GM12878 (cell line): ENCODE results near the gene DNAH11. TPM values are rescaled to one million over a fixed set of nuclear protein-coding genes. Genes with fewer than 3 reads are reported as not detected.
A peak's percentile ranks its signal among the peaks of the same experiment; 100 is the strongest.

Source experiments
- ATF7 ChIP-seq: fragments of 450-650 bp; IDR thresholded peaks from 2 replicates; pipeline ENCODE4 v1.6.1; 2016; ENCODE audit warnings: low read depth, mild to moderate bottlenecking
- BCLAF1 ChIP-seq: fragments of 450-650 bp; IDR thresholded peaks from 2 replicates; pipeline ENCODE4 v1.6.1; 2017; ENCODE audit warnings: antibody characterized with exemption, mild to moderate bottlenecking, moderate library complexity
- ESRRA ChIP-seq: IDR thresholded peaks from 2 replicates; pipeline ENCODE4 v1.6.1; 2012; ENCODE audit warnings: mild to moderate bottlenecking, low read length, improper control_type of control experiment
- FOXK2 ChIP-seq: fragments of 450-650 bp; IDR thresholded peaks from 2 replicates; pipeline ENCODE4 v1.6.1; 2017; ENCODE audit warnings: mild to moderate bottlenecking, moderate library complexity
- IKZF1 ChIP-seq: fragments of 450-650 bp; conservative IDR thresholded peaks from 2 replicates; pipeline ENCODE4 v1.6.1; 2017; ENCODE audit warnings: antibody characterized with exemption, mild to moderate bottlenecking
- IRF4 ChIP-seq: IDR thresholded peaks from 2 replicates; pipeline ENCODE4 v1.6.1; 2011; ENCODE audit warnings: low read depth, low read length
- JUND ChIP-seq: IDR thresholded peaks from 2 replicates; pipeline ENCODE4 v1.6.1; 2012; ENCODE audit warnings: low read depth, mild to moderate bottlenecking, low read length, improper control_type of control experiment, moderate library complexity
- MEF2A ChIP-seq: IDR thresholded peaks from 2 replicates; pipeline ENCODE4 v1.6.1; 2011; ENCODE audit warnings: low read depth, mild to moderate bottlenecking, low read length, moderate library complexity; ENCODE audit not compliant: insufficient read depth
- MTA3 ChIP-seq: IDR thresholded peaks from 2 replicates; pipeline ENCODE4 v1.6.1; 2012; ENCODE audit warnings: low read length, inconsistent platforms, borderline replicate concordance
- NBN ChIP-seq: fragments of 450-650 bp; IDR thresholded peaks from 2 replicates; pipeline ENCODE4 v1.6.1; 2016
- NFIC ChIP-seq: IDR thresholded peaks from 2 replicates; pipeline ENCODE4 v1.6.1; 2012; ENCODE audit warnings: low read depth, mild to moderate bottlenecking, inconsistent platforms, low read length, moderate library complexity
- NFYA ChIP-seq: IDR thresholded peaks from 2 replicates; pipeline ENCODE4 v1.6.1; 2011; ENCODE audit warnings: low read depth, mild to moderate bottlenecking, low read length, improper control_type of control experiment, borderline replicate concordance
- PAX5 ChIP-seq: IDR thresholded peaks from 2 replicates; pipeline ENCODE4 v1.6.1; 2011; ENCODE audit warnings: low read depth, low read length, borderline replicate concordance
- RB1 ChIP-seq: fragments of 450-650 bp; formaldehyde crosslinking; IDR thresholded peaks from 2 replicates; pipeline ENCODE4 v1.6.1; 2017; ENCODE audit warnings: mild to moderate bottlenecking, borderline replicate concordance
- SIX5 ChIP-seq: IDR thresholded peaks from 2 replicates; pipeline ENCODE4 v1.6.1; 2011; ENCODE audit warnings: mild to moderate bottlenecking, low read depth, low read length, moderate library complexity; ENCODE audit not compliant: severe bottlenecking
- SREBF1 ChIP-seq: IDR thresholded peaks from 2 replicates; pipeline ENCODE4 v1.6.1; 2012; ENCODE audit warnings: mild to moderate bottlenecking, low read length
- USF2 ChIP-seq: IDR thresholded peaks from 2 replicates; pipeline ENCODE4 v1.6.1; 2011; ENCODE audit warnings: low read depth, low read length, improper control_type of control experiment, borderline replicate concordance
- ZBTB33 ChIP-seq: fragments of 450-650 bp; IDR thresholded peaks from 2 replicates; pipeline ENCODE4 v1.6.1; 2017; ENCODE audit warnings: mild to moderate bottlenecking
- ZNF207 ChIP-seq: fragments of 450-650 bp; IDR thresholded peaks from 2 replicates; pipeline ENCODE4 v1.6.1; 2014; ENCODE audit warnings: antibody characterized with exemption, mild to moderate bottlenecking, borderline replicate concordance
- ZNF217 ChIP-seq: fragments of 450-650 bp; IDR thresholded peaks from 2 replicates; pipeline ENCODE4 v1.6.1; 2017; ENCODE audit warnings: antibody characterized with exemption, mild to moderate bottlenecking
- ZNF274 ChIP-seq: IDR thresholded peaks from one replicate; pipeline ENCODE4 v1.8.0; 2011; ENCODE audit not compliant: insufficient read length, insufficient read depth
- polyA plus RNA-seq, 11 experiments: library from polyadenylated mRNA; depleted of rRNA in 4 of 11; unstranded in 6 of 11; stranded (reverse) in 5 of 11; fragments of >200 nt; fragmentation: Nextera tagmentation in 4 of 11; fragmentation: Illumina TruSeq in 1 of 11; extraction: Ambion mirVana in 4 of 11; extraction: Trizol in 1 of 11; gene quantifications; 1 replicate in 1 of 11; 2 replicates in 10 of 11; pipeline versions ENCODE4 v1.2.1 to v1.2.3, GENCODE V29; 2011 to 2016; ENCODE audit warnings: inconsistent platforms in 2 of 11, missing spikeins in 2 of 11, low read depth in 1 of 11
- total RNA-seq, 4 experiments: library from RNA; depleted of rRNA in 3 of 4; stranded (reverse); fragments of >200 nt in 3 of 4; fragmentation: Illumina TruSeq in 1 of 4; extraction: Trizol in 1 of 4; gene quantifications; 2 replicates each; pipeline versions ENCODE4 v1.2.1 to v1.2.3, GENCODE V29; 2013 to 2021
- TF ChIP-seq, protein P1 (sequence below): IDR thresholded peaks from 2 replicates; pipeline ENCODE4 v1.6.1; 2012; ENCODE audit warnings: low read depth, low read length, improper control_type of control experiment
- TF ChIP-seq, protein P2 (sequence below): IDR thresholded peaks from 2 replicates; pipeline ENCODE4 v1.6.1; 2011; ENCODE audit warnings: borderline replicate concordance, low read depth, mild to moderate bottlenecking, moderate library complexity, mixed read lengths, low read length; ENCODE audit not compliant: insufficient read depth; ENCODE audit errors: extremely low read length
- TF ChIP-seq, protein P3 (sequence below): fragments of 450-650 bp; IDR thresholded peaks from 2 replicates; pipeline ENCODE4 v1.6.1; 2017; ENCODE audit warnings: low read depth, mild to moderate bottlenecking, moderate library complexity

DNAH11 gene
- total and polyA plus RNA-seq, 10 of the 15 experiments (the other 5 are each of a cell fraction or from before 2014, with no cell fraction given): 0.03 to 0.56 (median 0.10) TPM

DNA sequence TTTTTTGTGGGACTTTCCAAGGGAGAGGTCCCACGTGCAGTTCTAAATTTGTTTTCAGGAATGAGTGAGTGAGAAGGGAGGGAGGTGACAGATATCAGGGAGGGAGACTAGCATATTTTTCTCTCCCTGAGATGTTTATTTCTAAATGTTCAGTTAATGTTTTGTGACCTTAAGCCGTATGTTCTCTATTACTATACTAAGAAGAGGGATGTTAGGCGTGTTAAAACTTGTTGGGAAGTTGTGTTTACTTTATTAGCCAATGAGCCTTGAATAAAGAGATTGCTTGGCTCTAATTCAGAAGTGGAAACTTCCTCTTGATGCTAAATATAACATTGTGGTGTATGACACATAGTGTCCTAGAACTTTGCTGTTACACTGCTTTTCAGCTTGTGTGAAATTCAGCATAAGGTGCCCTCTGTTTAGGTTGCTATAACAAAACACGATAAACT is 37.3 kb downstream of the DNAH11 start (continued):
- no peak for TF ChIP-seq MTA3
- TF ChIP-seq ZNF274: no peak
- TF ChIP-seq SREBF1: no peak
- TF ChIP-seq, protein P1, sequence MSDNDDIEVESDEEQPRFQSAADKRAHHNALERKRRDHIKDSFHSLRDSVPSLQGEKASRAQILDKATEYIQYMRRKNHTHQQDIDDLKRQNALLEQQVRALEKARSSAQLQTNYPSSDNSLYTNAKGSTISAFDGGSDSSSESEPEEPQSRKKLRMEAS: no peak
- TF ChIP-seq IKZF1: no peak; the same call in 1 of the 2 replicates
- TF ChIP-seq NBN: no peak
- no peak for TF ChIP-seq ZBTB33
- 0 out of 2 replicates have a peak, but pooled peaks have one; percentile 24 for TF ChIP-seq ATF7
- no peak for TF ChIP-seq IRF4
- TF ChIP-seq FOXK2: no peak
- no peak for TF ChIP-seq PAX5
- peak; percentile 65 for TF ChIP-seq MEF2A
- no peak for TF ChIP-seq JUND
- TF ChIP-seq ZNF217: no peak
- TF ChIP-seq, protein P2, sequence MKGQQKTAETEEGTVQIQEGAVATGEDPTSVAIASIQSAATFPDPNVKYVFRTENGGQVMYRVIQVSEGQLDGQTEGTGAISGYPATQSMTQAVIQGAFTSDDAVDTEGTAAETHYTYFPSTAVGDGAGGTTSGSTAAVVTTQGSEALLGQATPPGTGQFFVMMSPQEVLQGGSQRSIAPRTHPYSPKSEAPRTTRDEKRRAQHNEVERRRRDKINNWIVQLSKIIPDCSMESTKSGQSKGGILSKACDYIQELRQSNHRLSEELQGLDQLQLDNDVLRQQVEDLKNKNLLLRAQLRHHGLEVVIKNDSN: no peak
- TF ChIP-seq NFIC: 0 out of 2 replicates have a peak, but pooled peaks have one; percentile 12
- no peak for TF ChIP-seq SIX5
- TF ChIP-seq ESRRA: no peak
- TF ChIP-seq NFYA: no peak
- no peak for TF ChIP-seq USF2
- TF ChIP-seq, protein P3, sequence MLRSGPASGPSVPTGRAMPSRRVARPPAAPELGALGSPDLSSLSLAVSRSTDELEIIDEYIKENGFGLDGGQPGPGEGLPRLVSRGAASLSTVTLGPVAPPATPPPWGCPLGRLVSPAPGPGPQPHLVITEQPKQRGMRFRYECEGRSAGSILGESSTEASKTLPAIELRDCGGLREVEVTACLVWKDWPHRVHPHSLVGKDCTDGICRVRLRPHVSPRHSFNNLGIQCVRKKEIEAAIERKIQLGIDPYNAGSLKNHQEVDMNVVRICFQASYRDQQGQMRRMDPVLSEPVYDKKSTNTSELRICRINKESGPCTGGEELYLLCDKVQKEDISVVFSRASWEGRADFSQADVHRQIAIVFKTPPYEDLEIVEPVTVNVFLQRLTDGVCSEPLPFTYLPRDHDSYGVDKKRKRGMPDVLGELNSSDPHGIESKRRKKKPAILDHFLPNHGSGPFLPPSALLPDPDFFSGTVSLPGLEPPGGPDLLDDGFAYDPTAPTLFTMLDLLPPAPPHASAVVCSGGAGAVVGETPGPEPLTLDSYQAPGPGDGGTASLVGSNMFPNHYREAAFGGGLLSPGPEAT: peak; percentile 61; the same call in 1 of the 2 replicates
- no peak for TF ChIP-seq RB1
- no peak for TF ChIP-seq ZNF207
- TF ChIP-seq BCLAF1: no peak
